Measurements from ENCODE around the gene SRP19. TPM values are rescaled to one million over a fixed set of nuclear protein-coding genes. Genes with fewer than 3 reads are reported as not detected.
"Not testable (repeated sequence)": the region's sequence is repeated elsewhere in the genome, so short reads cannot be mapped to it uniquely, and the experiment has no call there.

SRP19 gene
- polyA plus RNA-seq, 4 donors = 64.2 to 81.8 (median 79.8) TPM

DNA sequence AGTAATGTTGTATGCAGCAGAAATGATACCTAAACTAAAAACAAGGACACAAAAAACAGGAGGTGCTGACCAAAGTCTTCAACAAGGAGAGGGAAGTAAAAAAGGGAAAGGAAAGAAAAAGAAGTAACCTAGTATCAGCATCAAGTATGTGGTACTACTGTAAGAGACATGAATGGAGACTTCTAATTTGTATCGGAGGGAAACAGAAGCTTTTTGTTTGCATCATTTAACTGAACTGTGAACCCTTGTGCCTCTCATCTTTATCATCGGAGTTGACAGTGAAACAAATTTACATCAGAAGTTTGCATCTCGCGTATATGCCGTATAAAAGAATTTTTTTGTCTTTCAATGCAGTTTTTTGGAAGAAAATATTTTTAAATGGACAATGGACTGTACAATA, 6.3 kb downstream of the SRP19 start:
- DNase-seq (ENCODE audit: low read depth in 4 of 4, low spot score in 3 of 4) = no peak

DNA sequence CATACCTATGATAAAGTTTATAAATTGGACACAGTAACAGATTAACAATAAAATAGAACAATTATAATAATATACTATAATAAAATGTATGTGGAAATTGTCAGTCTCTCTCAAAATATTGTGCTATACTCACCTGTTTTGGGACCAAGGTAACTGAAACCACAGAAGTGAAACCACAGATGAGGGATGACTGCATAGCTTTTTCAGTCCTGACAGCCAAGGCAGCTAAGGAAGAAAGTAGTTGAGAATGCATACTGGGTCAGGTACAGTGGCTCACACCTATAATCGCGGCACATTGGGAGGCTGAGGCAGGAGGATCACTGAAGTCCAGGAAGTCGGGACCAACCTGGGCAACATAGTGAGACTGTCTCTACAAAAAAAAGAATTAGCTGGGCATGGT, 8.9 kb downstream of the SRP19 start:
- no peak for DNase-seq (ENCODE audit: low read depth in 4 of 4, low spot score in 3 of 4)

GRCh38 chr5:112870966-112871365, 9.9 kb downstream of the SRP19 start:
- DNase-seq (ENCODE audit: low read depth in 4 of 4, low spot score in 3 of 4) = no peak

DNA sequence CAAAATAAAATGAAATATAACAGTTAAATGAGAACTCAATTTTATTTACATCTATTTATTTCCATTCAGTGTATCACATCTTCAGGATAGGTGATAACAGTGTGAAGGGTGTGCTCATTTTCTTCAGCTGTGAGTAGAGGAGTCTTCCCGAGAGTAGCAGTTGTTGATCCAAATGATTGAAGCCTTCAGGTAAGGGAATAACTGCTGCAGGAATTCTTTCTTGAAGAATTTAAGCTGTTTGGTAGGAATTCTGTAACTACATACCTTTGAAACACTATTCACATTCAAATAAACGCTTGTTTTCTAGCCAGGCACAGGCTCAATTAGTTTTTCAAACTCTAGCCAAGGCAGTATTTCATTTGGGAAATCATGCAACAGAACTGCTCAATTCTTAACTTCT, 15.3 kb downstream of the SRP19 start:
- DNase-seq (ENCODE audit: low read depth in 4 of 4, low spot score in 3 of 4) = no peak

- DNase-seq (ENCODE audit: low read depth in 4 of 4, low spot score in 3 of 4) = no peak
Observed at GRCh38 chr5:112878101-112878500, 17.0 kb downstream of the SRP19 start.

- no peak for DNase-seq (ENCODE audit: low read depth in 4 of 4, low spot score in 3 of 4)
Observed at GRCh38 chr5:112878760-112879159, 17.7 kb downstream of the SRP19 start.

GRCh38 chr5:112880219-112880964, 19.3 kb downstream of the SRP19 start:
- DNase-seq (ENCODE audit: low read depth in 4 of 4, low spot score in 3 of 4) = no peak

GRCh38 chr5:112883192-112883591, 22.1 kb downstream of the SRP19 start:
- no peak for DNase-seq (ENCODE audit: low read depth in 4 of 4, low spot score in 3 of 4)

DNA sequence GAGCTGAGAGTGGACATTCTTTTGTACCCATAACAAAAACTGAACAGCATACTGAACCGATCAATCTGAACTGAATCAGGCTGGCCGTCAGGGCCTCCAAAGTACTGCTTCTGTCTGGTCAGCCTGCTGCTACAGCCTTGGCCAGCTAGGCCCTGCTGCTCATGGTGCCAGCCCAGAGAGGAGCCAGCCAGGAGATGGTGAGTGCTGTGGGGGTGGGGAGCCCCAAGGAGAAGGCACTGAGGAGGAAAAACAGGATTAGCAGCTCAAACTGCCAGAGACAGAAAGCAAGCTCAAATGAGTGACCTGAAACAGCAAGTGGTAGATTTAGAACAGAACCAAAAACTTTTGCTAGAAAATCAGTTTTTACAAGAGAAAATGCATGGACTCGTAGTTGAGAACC, 23.9 kb downstream of the SRP19 start:
- no peak for DNase-seq (ENCODE audit: low read depth in 4 of 4, low spot score in 3 of 4)

DNA sequence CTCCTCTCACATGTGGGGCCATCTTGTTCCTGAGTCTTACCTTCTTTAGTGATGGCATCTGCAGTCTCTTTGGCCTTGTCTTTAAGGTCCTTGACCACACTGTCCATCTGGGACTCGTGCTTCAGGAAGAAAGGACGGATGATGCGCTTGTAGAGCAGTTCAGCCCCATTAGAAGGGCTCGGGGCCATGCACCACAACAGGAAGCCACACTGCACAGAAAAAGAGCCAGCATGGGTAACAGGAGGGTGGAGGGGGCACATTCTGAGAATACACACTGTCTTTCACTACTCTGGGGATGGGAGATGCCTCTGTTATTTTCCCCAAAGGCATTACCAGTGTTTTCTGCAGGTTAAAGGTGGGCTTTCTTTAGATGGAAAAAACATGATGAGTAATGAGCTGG, 25.9 kb downstream of the SRP19 start:
- no peak for DNase-seq (ENCODE audit: low read depth in 4 of 4, low spot score in 3 of 4)

DNA sequence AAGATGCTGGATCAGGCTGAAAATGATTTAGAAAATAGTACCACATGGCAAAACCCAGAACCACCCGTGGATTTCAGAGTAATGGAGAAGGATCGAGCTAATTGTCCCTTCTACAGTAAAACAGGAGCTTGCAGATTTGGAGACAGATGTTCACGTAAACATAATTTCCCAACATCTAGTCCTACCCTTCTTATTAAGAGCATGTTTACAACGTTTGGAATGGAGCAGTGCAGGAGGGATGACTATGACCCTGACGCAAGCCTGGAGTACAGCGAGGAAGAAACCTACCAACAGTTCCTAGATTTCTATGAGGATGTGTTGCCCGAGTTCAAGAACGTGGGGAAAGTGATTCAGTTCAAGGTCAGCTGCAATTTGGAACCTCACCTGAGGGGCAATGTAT, 31.0 kb downstream of the SRP19 start:
- DNase-seq (ENCODE audit: low read depth in 4 of 4, low spot score in 3 of 4) = not testable (repeated sequence)

DNA sequence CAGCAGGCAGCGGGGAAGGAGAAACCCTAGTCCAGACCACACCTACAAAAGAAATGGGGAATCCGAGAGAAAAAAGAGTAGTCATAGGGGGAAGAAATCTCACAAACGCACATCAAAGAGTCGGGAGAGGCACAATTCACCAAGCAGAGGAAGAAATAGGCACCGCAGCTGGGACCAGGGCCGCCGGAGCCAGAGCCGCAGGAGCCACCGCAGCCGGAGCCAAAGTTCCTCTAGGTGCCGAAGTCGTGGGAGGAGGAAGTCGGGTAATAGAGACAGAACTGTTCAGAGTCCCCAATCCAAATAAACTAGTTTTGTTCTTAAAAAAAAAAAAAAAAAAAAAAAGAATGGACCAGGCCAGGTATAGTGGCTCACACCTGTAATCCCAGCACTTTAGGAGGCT, 31.7 kb downstream of the SRP19 start:
- no peak for DNase-seq (ENCODE audit: low read depth in 4 of 4, low spot score in 3 of 4)

DNA sequence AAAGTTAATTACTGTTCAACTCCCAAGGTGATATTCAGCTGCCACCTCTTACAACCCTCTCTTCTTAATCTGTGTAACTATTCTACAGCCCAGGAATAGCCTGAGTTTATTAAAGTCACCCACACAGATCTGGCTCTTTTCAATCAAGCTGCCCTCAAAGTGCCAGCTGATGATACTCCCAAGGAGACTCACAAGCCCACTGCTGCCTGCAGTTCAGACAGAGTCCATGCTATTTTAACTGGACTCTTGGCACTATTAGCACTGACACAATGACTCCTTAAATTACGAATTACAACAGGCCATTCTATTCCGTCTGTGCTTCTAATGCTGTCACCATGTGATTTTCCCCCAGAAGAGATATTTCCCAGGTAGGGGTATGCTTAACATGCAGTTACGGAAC, 34.6 kb downstream of the SRP19 start:
- no peak for DNase-seq (ENCODE audit: low read depth in 4 of 4, low spot score in 3 of 4)

DNA sequence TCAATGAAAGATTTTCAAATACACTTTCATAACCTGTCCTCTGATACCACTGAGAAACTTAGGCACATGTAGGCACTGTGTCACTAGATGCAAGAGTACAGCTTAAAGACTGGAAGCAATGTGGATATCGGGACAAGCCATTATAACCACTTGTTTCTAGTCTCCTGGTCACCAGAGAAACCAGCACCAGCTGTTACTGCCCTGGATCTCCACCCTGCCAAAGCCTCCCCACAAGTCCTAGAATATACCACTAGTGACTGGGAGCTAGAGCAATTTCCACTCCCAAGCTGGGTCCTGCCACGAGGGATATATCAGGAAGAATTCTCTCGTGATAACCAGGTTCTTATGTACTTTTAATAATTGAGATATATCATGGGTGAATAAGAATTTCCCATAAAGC, 41.5 kb downstream of the SRP19 start:
- DNase-seq (ENCODE audit: low read depth in 4 of 4, low spot score in 3 of 4) = no peak

- not testable (repeated sequence) for DNase-seq (ENCODE audit: low read depth in 4 of 4, low spot score in 3 of 4)
Observed at GRCh38 chr5:112904996-112905395, 43.9 kb downstream of the SRP19 start.

- no peak for DNase-seq (ENCODE audit: low read depth in 4 of 4, low spot score in 3 of 4)
Observed at GRCh38 chr5:112906637-112907036, 45.5 kb downstream of the SRP19 start.

DNA sequence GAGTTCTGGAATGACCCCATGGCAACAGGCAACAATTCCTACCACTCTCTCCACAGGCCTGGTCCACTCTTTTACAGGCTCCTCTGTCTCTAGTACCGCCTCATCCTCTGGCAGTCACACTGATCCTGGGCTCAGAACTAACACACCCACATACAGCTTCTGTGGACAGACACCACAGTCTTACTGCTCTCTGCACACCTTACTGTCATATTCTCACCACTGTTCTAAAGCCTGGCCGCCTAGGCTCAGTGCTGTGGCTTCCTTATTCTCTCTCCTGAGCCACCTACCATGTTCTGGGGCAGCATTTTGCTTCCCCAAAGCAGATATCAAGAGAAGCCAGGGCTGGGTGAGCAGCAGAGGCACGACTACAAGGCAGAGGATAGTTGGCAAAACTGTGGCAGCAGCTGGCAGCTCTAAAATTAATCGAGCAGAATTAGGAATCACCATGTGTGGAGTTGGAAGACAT, 46.1 kb downstream of the SRP19 start:
- no peak for DNase-seq (ENCODE audit: low read depth in 4 of 4, low spot score in 3 of 4)

- no peak for DNase-seq (ENCODE audit: low read depth in 4 of 4, low spot score in 3 of 4)
Observed at GRCh38 chr5:112908854-112909253, 47.8 kb downstream of the SRP19 start.

GRCh38 chr5:112910529-112910928, 49.4 kb downstream of the SRP19 start:
- DNase-seq (ENCODE audit: low read depth in 4 of 4, low spot score in 3 of 4) = no peak

- DNase-seq (ENCODE audit: low read depth in 4 of 4, low spot score in 3 of 4) = no peak
Observed at GRCh38 chr5:112914584-112914983, 53.5 kb downstream of the SRP19 start.

GRCh38 chr5:112915831-112916230, 54.7 kb downstream of the SRP19 start:
- DNase-seq (ENCODE audit: low read depth in 4 of 4, low spot score in 3 of 4) = no peak

DNA sequence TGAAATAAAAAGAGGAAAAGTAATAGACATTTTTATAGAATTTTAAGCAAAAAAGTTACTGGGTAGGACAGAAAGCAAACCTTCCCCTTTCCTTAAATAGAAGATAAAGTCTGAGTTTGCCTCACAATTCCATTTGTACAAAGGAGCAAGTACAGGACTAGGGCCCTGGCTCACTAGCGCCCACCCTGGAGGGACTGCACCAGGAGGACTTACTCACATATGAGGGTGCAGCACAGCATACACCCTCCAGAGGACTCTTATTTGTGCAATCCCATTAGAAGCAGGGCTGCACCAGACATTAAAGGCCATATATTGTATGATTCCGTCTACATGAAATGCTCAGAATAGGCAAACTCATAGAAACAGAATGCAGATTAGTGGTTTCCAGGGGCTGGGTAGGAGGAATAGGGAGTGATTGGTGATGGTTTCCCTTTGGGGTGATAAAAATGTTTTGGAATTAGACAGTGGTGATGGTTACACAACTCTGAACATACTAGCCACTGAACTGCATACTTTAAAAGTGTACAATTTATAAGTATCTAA, 56.4 kb downstream of the SRP19 start:
- DNase-seq (ENCODE audit: low read depth in 4 of 4, low spot score in 3 of 4) = no peak

- no peak for DNase-seq (ENCODE audit: low read depth in 4 of 4, low spot score in 3 of 4)
Observed at GRCh38 chr5:112918136-112918535, 57.0 kb downstream of the SRP19 start.

Data from left renal pelvis (tissue), 4 donors.